ENCODE data around the gene LRP1B. TPM values are rescaled to one million over a fixed set of nuclear protein-coding genes. Genes with fewer than 3 reads are reported as not detected.

Gene LRP1B
- total RNA-seq, 1 donor from 2014 or later: 0.54 TPM

DNA sequence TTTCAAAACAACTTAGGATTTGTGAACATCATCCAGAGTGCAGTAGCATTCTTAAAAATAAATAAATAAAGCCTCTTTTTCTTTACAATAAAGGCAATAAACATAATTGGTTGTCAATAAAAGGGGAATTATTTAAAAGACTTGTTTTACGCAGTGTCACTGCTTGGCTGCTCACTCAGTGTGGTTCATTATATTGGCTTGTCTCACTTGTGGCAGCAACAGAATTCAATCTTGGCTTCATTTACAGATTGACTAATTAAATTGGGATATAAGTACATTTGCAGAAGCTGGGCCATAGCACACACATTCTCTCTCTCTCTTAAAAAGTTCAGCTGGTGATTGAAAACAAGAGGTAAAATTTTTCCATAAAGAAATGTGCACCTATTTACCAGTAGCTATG lies 1027.6 kb downstream of the LRP1B start:
- Mint-ChIP-seq H3K36me3 (ENCODE audit: low read depth) (no peaks in the 10 kb centered on the region), H3K4me1 (no peaks in the 10 kb centered on the region), H3K27ac (ENCODE audit: unreplicated experiment) (no peak overlapping the region), H3K4me3 (no peak overlapping the region), H3K27me3 (ENCODE audit: low read depth) (no peaks in the 10 kb centered on the region), H3K9me3 (no peaks in the 10 kb centered on the region)
- no peak for TF ChIP-seq CTCF (conservative IDR thresholded peaks at IDR 0.05)
- no peak for DNase-seq (ENCODE audit: low read depth, low spot score)

GRCh38 chr2:141079231-141079630 lies 1051.6 kb downstream of the LRP1B start:
- H3K27me3 Mint-ChIP-seq (ENCODE audit: low read depth): no peaks in the 10 kb centered on the region
- no peak overlapping the region for H3K27ac Mint-ChIP-seq (ENCODE audit: unreplicated experiment)
- no peak for TF ChIP-seq CTCF (conservative IDR thresholded peaks at IDR 0.05)
- no peaks in the 10 kb centered on the region for H3K36me3 Mint-ChIP-seq (ENCODE audit: low read depth)
- no peaks in the 10 kb centered on the region for H3K4me1 Mint-ChIP-seq
- H3K9me3 Mint-ChIP-seq: no peaks in the 10 kb centered on the region
- no peak for DNase-seq (ENCODE audit: low read depth, low spot score)
- H3K4me3 Mint-ChIP-seq: no peak overlapping the region

- H3K4me3 Mint-ChIP-seq: no peak overlapping the region
- H3K27ac Mint-ChIP-seq (ENCODE audit: unreplicated experiment): no peak overlapping the region
- no peaks in the 10 kb centered on the region for H3K27me3 Mint-ChIP-seq (ENCODE audit: low read depth)
- no peak for TF ChIP-seq CTCF (conservative IDR thresholded peaks at IDR 0.05)
- DNase-seq (ENCODE audit: low read depth, low spot score): no peak
- H3K9me3 Mint-ChIP-seq: no peaks in the 10 kb centered on the region
- no peaks in the 10 kb centered on the region for H3K4me1 Mint-ChIP-seq
- H3K36me3 Mint-ChIP-seq (ENCODE audit: low read depth): no peaks in the 10 kb centered on the region
Measured at GRCh38 chr2:141075753-141076152, 1055.1 kb downstream of the LRP1B start.

DNA sequence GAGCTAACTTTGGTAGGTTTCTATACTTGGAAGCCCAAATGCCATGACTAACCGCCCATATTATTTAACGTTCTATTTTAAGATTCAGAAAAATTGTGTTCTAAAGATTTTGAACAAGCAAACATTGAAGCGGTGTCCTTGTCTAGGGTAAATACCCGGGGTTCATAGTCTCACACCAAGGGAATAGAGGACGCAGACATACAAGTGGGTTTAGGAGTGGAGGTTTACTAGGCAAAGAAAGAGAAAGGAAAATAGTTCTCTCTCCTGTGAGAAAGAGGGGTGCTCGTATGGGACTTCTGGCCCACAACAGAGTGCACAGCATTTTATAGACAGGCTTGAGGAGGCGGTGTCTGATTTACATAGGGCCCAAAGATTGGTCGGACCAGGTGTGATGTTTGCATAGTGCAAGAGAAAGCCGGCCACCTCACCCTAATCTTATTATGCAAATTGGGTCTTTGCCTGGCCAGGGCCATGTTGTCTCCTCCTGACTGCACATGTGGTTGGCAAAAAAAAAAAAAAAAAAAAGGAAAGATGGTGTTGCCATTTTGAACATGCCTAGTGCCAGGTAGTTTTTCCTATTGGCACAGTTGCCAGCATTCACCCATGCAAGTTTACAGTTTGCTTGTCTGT lies 1062.6 kb downstream of the LRP1B start:
- H3K36me3 Mint-ChIP-seq (ENCODE audit: low read depth): no peaks in the 10 kb centered on the region
- TF ChIP-seq CTCF (conservative IDR thresholded peaks at IDR 0.05): no peak
- peaks cover 5% of the 10 kb centered on the region for H3K4me1 Mint-ChIP-seq
- no peaks in the 10 kb centered on the region for H3K9me3 Mint-ChIP-seq
- H3K27ac Mint-ChIP-seq (ENCODE audit: unreplicated experiment): no peak overlapping the region
- no peak for DNase-seq (ENCODE audit: low read depth, low spot score)
- no peak overlapping the region for H3K4me3 Mint-ChIP-seq
- H3K27me3 Mint-ChIP-seq (ENCODE audit: low read depth): no peaks in the 10 kb centered on the region

- TF ChIP-seq CTCF (conservative IDR thresholded peaks at IDR 0.05): no peak
- H3K4me1 Mint-ChIP-seq: peaks cover 5% of the 10 kb centered on the region
- H3K27ac Mint-ChIP-seq (ENCODE audit: unreplicated experiment): no peak overlapping the region
- H3K4me3 Mint-ChIP-seq: no peak overlapping the region
- no peaks in the 10 kb centered on the region for H3K9me3 Mint-ChIP-seq
- no peak for DNase-seq (ENCODE audit: low read depth, low spot score)
- H3K27me3 Mint-ChIP-seq (ENCODE audit: low read depth): no peaks in the 10 kb centered on the region
- H3K36me3 Mint-ChIP-seq (ENCODE audit: low read depth): no peaks in the 10 kb centered on the region
Measured at GRCh38 chr2:141065042-141065441, 1065.8 kb downstream of the LRP1B start.

All from neural crest cell (in vitro differentiated cells).